ENCODE results near the gene SLC22A12.

SLC22A12 gene

DNA sequence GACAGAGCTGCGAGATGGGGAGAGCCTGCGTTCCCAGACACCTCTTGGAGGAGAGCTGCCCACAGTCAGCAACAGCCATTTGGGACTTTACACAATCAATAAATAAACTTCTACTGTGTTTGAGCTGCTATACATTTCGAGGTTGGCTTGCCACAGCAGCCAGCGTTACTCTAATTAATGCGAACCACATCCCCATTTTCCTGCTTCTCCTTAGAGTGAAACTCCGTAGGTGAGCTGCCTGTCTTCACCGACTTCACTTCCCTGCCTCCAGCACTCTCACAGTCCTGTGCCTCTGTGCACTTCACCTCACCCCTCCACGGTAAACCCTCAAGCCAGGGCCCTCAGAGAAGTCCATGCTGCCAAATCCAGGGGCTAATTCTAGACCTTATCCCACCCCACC, 5.9 kb upstream of the SLC22A12 start:
- DNase-seq (ENCODE audit: low spot score) (peak; percentile 21), ATAC-seq (ENCODE audit: low read depth) (no peak)
- Histone ChIP-seq H3K4me3 (ENCODE audit: severe bottlenecking) (no peak overlapping the region), H3K9me3 (ENCODE audit: severe bottlenecking) (peaks cover 4% of the 10 kb centered on the region), H3K4me1 (ENCODE audit: insufficient read depth, poor library complexity, severe bottlenecking) (no peaks in the 10 kb centered on the region), H3K36me3 (ENCODE audit: low read depth) (no peaks in the 10 kb centered on the region), H3K27me3 (ENCODE audit: insufficient read depth, poor library complexity, severe bottlenecking) (no peaks in the 10 kb centered on the region), H3K27ac (ENCODE audit: poor library complexity, severe bottlenecking) (no peak overlapping the region)
- TF ChIP-seq, protein P1, sequence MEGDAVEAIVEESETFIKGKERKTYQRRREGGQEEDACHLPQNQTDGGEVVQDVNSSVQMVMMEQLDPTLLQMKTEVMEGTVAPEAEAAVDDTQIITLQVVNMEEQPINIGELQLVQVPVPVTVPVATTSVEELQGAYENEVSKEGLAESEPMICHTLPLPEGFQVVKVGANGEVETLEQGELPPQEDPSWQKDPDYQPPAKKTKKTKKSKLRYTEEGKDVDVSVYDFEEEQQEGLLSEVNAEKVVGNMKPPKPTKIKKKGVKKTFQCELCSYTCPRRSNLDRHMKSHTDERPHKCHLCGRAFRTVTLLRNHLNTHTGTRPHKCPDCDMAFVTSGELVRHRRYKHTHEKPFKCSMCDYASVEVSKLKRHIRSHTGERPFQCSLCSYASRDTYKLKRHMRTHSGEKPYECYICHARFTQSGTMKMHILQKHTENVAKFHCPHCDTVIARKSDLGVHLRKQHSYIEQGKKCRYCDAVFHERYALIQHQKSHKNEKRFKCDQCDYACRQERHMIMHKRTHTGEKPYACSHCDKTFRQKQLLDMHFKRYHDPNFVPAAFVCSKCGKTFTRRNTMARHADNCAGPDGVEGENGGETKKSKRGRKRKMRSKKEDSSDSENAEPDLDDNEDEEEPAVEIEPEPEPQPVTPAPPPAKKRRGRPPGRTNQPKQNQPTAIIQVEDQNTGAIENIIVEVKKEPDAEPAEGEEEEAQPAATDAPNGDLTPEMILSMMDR (IDR thresholded peaks at IDR 0.05; ENCODE audit: poor library complexity, severe bottlenecking), result no peak

DNA sequence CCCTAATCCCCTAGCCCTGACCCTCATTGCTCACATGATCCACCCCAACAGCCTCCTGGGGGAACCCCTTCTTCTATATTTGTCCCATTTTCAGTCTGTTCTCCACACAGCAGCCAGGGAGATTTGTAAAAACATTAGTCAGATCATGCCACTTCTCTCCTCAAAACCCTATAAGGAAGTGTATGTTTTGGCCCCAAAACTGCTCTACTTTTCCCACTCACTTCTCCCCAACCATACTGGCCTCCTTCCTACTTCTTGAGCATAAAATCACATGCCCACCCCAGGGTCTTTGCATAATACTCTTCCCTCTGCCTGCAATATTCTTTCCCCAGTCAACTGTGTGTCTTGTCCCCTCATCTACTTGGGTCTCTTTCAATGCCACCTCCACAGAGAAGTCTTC, 4.7 kb upstream of the SLC22A12 start:
- ATAC-seq (ENCODE audit: low read depth), result no peak
- Histone ChIP-seq H3K9me3 (ENCODE audit: severe bottlenecking) (peaks cover 4% of the 10 kb centered on the region), H3K27me3 (ENCODE audit: insufficient read depth, poor library complexity, severe bottlenecking) (no peaks in the 10 kb centered on the region), H3K4me1 (ENCODE audit: insufficient read depth, poor library complexity, severe bottlenecking) (no peaks in the 10 kb centered on the region), H3K4me3 (ENCODE audit: severe bottlenecking) (no peak overlapping the region), H3K36me3 (ENCODE audit: low read depth) (no peaks in the 10 kb centered on the region), H3K27ac (ENCODE audit: poor library complexity, severe bottlenecking) (no peak overlapping the region)
- TF ChIP-seq, protein P1 (IDR thresholded peaks at IDR 0.05; ENCODE audit: poor library complexity, severe bottlenecking), result no peak
- peak; percentile 6 for DNase-seq (ENCODE audit: low spot score)

DNA sequence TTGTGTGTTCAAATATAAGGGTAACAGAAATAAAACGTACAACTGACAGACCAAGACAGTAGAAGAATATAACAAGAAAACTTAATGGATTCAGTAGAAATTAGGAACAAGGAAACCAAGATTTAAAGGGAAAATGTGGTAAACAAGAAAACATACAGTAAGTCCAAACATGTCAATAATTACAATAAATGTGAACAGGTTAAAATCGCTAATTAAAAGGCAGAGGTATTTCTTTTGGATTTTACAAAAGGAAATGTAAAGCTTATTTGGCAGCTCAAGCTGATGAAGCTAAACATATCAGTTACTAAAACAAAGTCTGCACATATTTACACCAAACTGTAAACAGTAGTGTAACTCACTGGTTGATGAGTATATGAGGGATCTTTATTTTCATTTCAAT, 2.3 kb upstream of the SLC22A12 start:
- H3K4me3 ChIP-seq (ENCODE audit: severe bottlenecking), result no peak overlapping the region
- ATAC-seq (ENCODE audit: low read depth) (no peak), DNase-seq (ENCODE audit: low spot score) (no peak)
- TF ChIP-seq, protein P1 (IDR thresholded peaks at IDR 0.05; ENCODE audit: poor library complexity, severe bottlenecking), result no peak
- H3K27ac ChIP-seq (ENCODE audit: poor library complexity, severe bottlenecking), result no peak overlapping the region
- no peaks in the 10 kb centered on the region for H3K4me1 ChIP-seq (ENCODE audit: insufficient read depth, poor library complexity, severe bottlenecking)
- no peaks in the 10 kb centered on the region for H3K27me3 ChIP-seq (ENCODE audit: insufficient read depth, poor library complexity, severe bottlenecking)
- H3K36me3 ChIP-seq (ENCODE audit: low read depth), result no peaks in the 10 kb centered on the region
- peaks cover 4% of the 10 kb centered on the region for H3K9me3 ChIP-seq (ENCODE audit: severe bottlenecking)

DNA sequence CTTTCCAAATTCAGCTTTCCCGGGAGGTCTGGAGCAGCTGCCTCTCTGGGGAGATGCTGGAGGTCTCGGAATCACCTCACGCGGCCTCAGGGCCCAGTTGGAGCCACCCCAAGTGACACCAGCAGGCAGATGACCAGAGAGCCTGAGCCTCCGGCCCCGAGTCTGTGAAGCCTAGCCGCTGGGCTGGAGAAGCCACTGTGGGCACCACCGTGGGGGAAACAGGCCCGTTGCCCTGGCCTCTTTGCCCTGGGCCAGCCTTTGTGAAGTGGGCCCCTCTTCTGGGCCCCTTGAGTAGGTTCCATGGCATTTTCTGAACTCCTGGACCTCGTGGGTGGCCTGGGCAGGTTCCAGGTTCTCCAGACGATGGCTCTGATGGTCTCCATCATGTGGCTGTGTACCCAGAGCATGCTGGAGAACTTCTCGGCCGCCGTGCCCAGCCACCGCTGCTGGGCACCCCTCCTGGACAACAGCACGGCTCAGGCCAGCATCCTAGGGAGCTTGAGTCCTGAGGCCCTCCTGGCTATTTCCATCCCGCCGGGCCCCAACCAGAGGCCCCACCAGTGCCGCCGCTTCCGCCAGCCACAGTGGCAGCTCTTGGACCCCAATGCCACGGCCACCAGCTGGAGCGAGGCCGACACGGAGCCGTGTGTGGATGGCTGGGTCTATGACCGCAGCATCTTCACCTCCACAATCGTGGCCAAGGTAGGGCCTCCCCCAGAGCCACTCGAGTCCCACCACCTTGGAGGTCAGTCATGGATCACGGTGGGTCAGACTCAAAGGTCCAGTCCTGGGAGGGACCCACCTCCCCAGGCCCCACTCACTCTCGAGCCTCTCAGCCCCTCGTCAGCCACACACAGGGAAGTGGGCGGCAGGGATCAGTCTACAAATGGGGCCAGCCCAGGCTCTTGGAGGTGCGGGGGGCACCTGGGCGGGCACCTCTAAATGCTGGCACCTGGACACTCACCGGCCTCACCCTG, 525 bp downstream of the SLC22A12 start:
- Histone ChIP-seq H3K4me1 (ENCODE audit: insufficient read depth, poor library complexity, severe bottlenecking) (no peaks in the 10 kb centered on the region), H3K36me3 (ENCODE audit: low read depth) (no peaks in the 10 kb centered on the region), H3K27ac (ENCODE audit: poor library complexity, severe bottlenecking) (no peak overlapping the region), H3K27me3 (ENCODE audit: insufficient read depth, poor library complexity, severe bottlenecking) (no peaks in the 10 kb centered on the region), H3K9me3 (ENCODE audit: severe bottlenecking) (peaks cover 4% of the 10 kb centered on the region), H3K4me3 (ENCODE audit: severe bottlenecking) (no peak overlapping the region)
- TF ChIP-seq, protein P1 (IDR thresholded peaks at IDR 0.05; ENCODE audit: poor library complexity, severe bottlenecking), result no peak
- DNase-seq (ENCODE audit: low spot score), result peak; percentile 54
- no peak for ATAC-seq (ENCODE audit: low read depth)

DNA sequence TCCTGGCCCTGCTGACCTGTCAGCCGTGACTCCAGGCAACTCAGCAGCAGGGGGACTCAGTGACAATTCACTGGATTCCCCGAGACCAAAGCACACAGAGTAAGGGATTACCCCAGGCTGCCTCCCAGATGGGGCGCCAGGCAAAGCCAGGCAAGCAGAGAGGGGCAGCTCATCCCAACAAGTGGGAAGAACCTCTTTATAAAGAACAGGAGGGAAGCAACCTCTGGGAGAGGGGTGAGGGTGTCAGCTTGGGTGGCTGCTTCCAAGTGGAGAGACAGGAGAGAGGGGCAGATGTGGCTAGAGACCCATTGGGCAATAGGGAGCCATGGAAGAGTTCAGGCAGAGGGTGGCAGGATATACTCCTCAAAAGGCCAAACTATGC, 1.2 kb downstream of the SLC22A12 start:
- no peaks in the 10 kb centered on the region for H3K4me1 ChIP-seq (ENCODE audit: insufficient read depth, poor library complexity, severe bottlenecking)
- ATAC-seq (ENCODE audit: low read depth), result no peak
- H3K9me3 ChIP-seq (ENCODE audit: severe bottlenecking), result peaks cover 4% of the 10 kb centered on the region
- no peaks in the 10 kb centered on the region for H3K27me3 ChIP-seq (ENCODE audit: insufficient read depth, poor library complexity, severe bottlenecking)
- DNase-seq (ENCODE audit: low spot score), result no peak
- no peak overlapping the region for H3K27ac ChIP-seq (ENCODE audit: poor library complexity, severe bottlenecking)
- no peak overlapping the region for H3K4me3 ChIP-seq (ENCODE audit: severe bottlenecking)
- TF ChIP-seq, protein P1 (IDR thresholded peaks at IDR 0.05; ENCODE audit: poor library complexity, severe bottlenecking), result no peak
- no peaks in the 10 kb centered on the region for H3K36me3 ChIP-seq (ENCODE audit: low read depth)
